Glutamatergic neuron (in vitro differentiated cells): ENCODE results near the gene TOMM34. TPM values are rescaled to one million over a fixed set of nuclear protein-coding genes. Genes with fewer than 3 reads are reported as not detected.

Experiments used
- DNase-seq: peaks from one replicate; pipeline ENCODE4 v3.0.0; 2022
- H3K27ac Mint-ChIP-seq: one replicate; pipeline ENCODE4 v1.8.0; 2020; ENCODE audit warnings: mild to moderate bottlenecking, mixed read lengths, inconsistent platforms; ENCODE audit not compliant: unreplicated experiment
- H3K27me3 Mint-ChIP-seq: one replicate; pipeline ENCODE4 v1.8.0; 2020; ENCODE audit warnings: mild to moderate bottlenecking, moderate library complexity, mixed read lengths, inconsistent platforms; ENCODE audit not compliant: unreplicated experiment
- H3K36me3 Mint-ChIP-seq: one replicate; pipeline ENCODE4 v1.8.0; 2020; ENCODE audit warnings: mild to moderate bottlenecking, mixed read lengths, inconsistent platforms; ENCODE audit not compliant: unreplicated experiment
- H3K4me1 Mint-ChIP-seq: one replicate; pipeline ENCODE4 v1.8.0; 2020; ENCODE audit warnings: mild to moderate bottlenecking, low read depth, mixed read lengths, inconsistent platforms; ENCODE audit not compliant: unreplicated experiment
- H3K4me3 Mint-ChIP-seq: one replicate; pipeline ENCODE4 v1.8.0; 2020; ENCODE audit warnings: mild to moderate bottlenecking, mixed read lengths, inconsistent platforms; ENCODE audit not compliant: unreplicated experiment
- H3K9me3 Mint-ChIP-seq: one replicate; pipeline ENCODE4 v1.8.0; 2020; ENCODE audit warnings: mild to moderate bottlenecking, moderate library complexity, mixed read lengths, inconsistent platforms; ENCODE audit not compliant: unreplicated experiment
- total RNA-seq: library from RNA; stranded (reverse); fragmentation: NEBNext Ultra II Directional; extraction: Animal tissue kit (Norgen Biotek cat#: 25700); gene quantifications from one replicate; pipeline ENCODE4 v1.2.1, GENCODE V29; 2021; ENCODE audit not compliant: unreplicated experiment
- TF ChIP-seq, protein P1 (sequence below): fragments of 200-600 bp; sonication (generic); IDR thresholded peaks from one replicate; pipeline ENCODE4 v1.5.0; 2021; ENCODE audit not compliant: partially characterized antibody, unreplicated experiment

Gene TOMM34
- total RNA-seq, 1 donor from 2014 or later: 10.8 TPM

DNA sequence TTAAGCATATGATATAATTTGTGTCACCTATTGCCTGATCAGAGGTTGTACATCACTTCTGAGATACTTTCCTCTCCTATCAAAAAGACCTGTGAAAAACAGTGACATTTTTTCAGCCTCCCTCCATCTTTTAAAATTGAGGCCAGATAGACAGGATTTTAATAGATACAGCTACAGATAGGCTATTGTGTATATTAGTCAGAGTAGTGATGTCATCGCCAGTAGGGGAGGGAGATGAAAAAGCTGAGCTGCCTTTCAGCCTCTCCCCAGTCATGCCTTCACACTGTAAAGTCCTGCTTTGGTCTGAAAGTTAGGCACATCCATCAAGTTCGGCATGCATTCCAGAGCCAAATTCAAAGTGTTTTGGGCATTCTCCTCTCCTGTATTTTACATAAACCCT, 58.2 kb downstream of the TOMM34 start:
- TF ChIP-seq, protein P1, sequence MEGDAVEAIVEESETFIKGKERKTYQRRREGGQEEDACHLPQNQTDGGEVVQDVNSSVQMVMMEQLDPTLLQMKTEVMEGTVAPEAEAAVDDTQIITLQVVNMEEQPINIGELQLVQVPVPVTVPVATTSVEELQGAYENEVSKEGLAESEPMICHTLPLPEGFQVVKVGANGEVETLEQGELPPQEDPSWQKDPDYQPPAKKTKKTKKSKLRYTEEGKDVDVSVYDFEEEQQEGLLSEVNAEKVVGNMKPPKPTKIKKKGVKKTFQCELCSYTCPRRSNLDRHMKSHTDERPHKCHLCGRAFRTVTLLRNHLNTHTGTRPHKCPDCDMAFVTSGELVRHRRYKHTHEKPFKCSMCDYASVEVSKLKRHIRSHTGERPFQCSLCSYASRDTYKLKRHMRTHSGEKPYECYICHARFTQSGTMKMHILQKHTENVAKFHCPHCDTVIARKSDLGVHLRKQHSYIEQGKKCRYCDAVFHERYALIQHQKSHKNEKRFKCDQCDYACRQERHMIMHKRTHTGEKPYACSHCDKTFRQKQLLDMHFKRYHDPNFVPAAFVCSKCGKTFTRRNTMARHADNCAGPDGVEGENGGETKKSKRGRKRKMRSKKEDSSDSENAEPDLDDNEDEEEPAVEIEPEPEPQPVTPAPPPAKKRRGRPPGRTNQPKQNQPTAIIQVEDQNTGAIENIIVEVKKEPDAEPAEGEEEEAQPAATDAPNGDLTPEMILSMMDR: no peak
- Mint-ChIP-seq H3K27ac (no peak overlapping the region), H3K36me3 (no peaks in the 10 kb centered on the region), H3K4me1 (peaks cover 4% of the 10 kb centered on the region), H3K4me3 (no peak overlapping the region), H3K27me3 (no peaks in the 10 kb centered on the region), H3K9me3 (no peaks in the 10 kb centered on the region)
- DNase-seq: no peak

DNA sequence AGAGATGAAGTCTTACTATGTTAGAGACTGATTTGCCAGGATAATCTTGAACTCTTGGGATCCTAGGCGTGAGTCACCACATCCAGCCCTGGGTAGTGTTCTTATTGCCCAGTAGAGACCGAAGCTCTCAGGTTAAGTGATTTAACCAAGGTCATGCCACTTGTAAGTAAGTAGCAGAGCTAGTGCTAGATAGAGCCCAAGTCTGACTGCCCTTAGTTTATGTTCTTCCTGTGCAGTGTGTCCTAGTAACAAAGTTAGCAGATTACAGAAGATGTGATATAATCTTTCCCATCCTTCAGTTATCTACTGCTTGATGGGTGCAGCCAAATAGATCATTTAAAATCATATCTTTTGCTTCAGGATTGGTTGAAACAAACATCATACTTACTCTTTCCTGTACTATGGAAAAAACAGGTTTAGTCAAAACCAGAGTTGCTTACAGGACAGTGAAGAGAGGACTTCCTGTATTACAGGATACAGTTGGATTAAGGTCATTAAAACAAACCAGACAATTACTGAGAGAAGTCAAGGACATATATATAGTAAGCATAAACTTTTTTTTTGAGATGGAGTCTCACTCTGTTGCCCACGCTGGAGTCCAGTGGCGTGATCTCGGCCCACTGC, 59.9 kb downstream of the TOMM34 start:
- no peak for DNase-seq
- H3K27me3 Mint-ChIP-seq: no peaks in the 10 kb centered on the region
- no peaks in the 10 kb centered on the region for H3K9me3 Mint-ChIP-seq
- TF ChIP-seq, protein P1: no peak
- H3K27ac Mint-ChIP-seq: no peak overlapping the region
- H3K4me1 Mint-ChIP-seq: peaks cover 4% of the 10 kb centered on the region
- H3K36me3 Mint-ChIP-seq: no peaks in the 10 kb centered on the region
- H3K4me3 Mint-ChIP-seq: no peak overlapping the region

DNA sequence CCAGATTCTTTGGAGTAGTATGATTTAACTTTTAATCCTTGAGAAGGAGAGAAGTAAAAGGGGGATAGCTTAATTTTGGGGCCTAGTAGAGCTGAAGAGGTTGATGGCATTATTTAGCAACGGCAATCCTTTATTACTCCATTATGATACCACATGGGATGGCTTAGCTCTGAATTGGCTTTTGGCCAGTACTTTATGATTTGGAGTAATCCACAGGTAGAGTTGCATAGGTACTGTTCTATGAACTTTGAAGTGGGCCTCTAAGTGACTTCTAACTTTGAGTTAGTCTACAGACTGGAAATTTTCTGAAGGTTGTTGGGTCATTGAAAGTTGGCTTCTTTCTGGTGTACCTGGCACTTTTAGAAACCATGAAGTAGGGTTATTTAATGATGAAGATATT, 63.1 kb downstream of the TOMM34 start:
- TF ChIP-seq, protein P1: no peak
- no peak overlapping the region for H3K4me3 Mint-ChIP-seq
- H3K27me3 Mint-ChIP-seq: no peaks in the 10 kb centered on the region
- peaks cover 13% of the 10 kb centered on the region for H3K4me1 Mint-ChIP-seq
- no peaks in the 10 kb centered on the region for H3K36me3 Mint-ChIP-seq
- no peak for DNase-seq
- H3K9me3 Mint-ChIP-seq: no peaks in the 10 kb centered on the region
- no peak overlapping the region for H3K27ac Mint-ChIP-seq

DNA sequence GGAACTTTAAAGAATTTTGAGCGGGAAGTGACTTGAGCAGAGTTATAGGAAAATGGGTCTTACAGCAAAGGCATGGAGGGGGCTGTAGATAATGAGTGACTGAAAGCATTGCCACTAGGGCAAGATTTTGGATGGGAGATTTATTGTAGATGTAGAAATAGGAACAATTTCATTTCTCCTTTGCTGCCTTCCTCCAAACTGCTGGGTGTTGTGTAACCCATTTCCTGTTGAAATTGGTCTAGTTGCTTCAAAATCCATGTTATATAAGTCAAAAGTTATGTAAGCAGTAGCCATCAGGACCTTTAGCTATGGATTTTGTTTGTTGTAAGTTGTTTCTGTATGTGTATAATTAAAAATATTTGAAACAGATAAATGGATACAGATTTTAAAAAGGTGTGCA, 63.6 kb downstream of the TOMM34 start:
- Mint-ChIP-seq H3K9me3 (no peaks in the 10 kb centered on the region), H3K4me1 (peaks cover 13% of the 10 kb centered on the region), H3K27me3 (no peaks in the 10 kb centered on the region), H3K27ac (no peak overlapping the region), H3K36me3 (no peaks in the 10 kb centered on the region), H3K4me3 (no peak overlapping the region)
- TF ChIP-seq, protein P1: no peak
- DNase-seq: no peak

DNA sequence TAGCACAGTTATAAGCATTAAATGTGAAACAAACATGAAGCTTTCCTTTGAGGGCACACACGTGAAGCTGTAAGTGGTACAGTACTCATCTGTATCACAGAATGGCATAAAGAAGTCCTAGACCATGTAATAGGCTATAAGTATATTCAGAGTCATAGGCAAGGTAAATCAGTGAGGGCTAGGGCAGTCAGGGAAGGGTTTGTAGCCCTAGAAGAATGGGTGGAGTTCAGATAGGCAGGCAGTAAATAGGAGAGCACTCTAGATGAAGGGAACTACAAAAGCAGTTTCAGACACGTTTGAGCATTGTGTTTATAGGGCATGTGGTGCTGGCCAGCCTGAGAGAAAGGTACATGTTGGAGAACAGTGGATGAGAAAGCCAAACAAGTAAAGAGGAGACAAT, 65.2 kb downstream of the TOMM34 start:
- peaks cover 9% of the 10 kb centered on the region for H3K4me1 Mint-ChIP-seq
- no peaks in the 10 kb centered on the region for H3K9me3 Mint-ChIP-seq
- DNase-seq: no peak
- H3K36me3 Mint-ChIP-seq: no peaks in the 10 kb centered on the region
- H3K27me3 Mint-ChIP-seq: no peaks in the 10 kb centered on the region
- TF ChIP-seq, protein P1: no peak
- H3K27ac Mint-ChIP-seq: no peak overlapping the region
- H3K4me3 Mint-ChIP-seq: no peak overlapping the region

Other genes with a start within 250 kb of the TOMM34 start
- gene CCN5, start 245.0 kb downstream of the TOMM34 start, total RNA-seq: not detected
- 0.22 TPM for gene KCNK15, start 214.5 kb downstream of the TOMM34 start, total RNA-seq
- 96.1 TPM for gene RIMS4, start 149.9 kb downstream of the TOMM34 start, total RNA-seq
- 181 TPM for gene YWHAB, start 74.7 kb downstream of the TOMM34 start, total RNA-seq
- 27.7 TPM for gene PABPC1L, start 50.3 kb downstream of the TOMM34 start, total RNA-seq
- 32.6 TPM for gene STK4, start 6.1 kb upstream of the TOMM34 start, total RNA-seq
- not detected for gene KCNS1, start 140.7 kb upstream of the TOMM34 start, total RNA-seq
- not detected for gene WFDC5, start 154.8 kb upstream of the TOMM34 start, total RNA-seq
- gene WFDC12, start 164.1 kb upstream of the TOMM34 start, total RNA-seq: not detected
- not detected for gene PI3, start 214.5 kb upstream of the TOMM34 start, total RNA-seq
- gene SEMG1, start 246.6 kb upstream of the TOMM34 start, total RNA-seq: not detected